Measurements from ENCODE around the gene KLHL6. TPM values are rescaled to one million over a fixed set of nuclear protein-coding genes. Genes with fewer than 3 reads are reported as not detected.
"Not testable (repeated sequence)": the region's sequence is repeated elsewhere in the genome, so short reads cannot be mapped to it uniquely, and the experiment has no call there.

KLHL6 gene
- total RNA-seq, 2 experiments from 2014 or later, result 27.4 to 27.8 TPM

DNA sequence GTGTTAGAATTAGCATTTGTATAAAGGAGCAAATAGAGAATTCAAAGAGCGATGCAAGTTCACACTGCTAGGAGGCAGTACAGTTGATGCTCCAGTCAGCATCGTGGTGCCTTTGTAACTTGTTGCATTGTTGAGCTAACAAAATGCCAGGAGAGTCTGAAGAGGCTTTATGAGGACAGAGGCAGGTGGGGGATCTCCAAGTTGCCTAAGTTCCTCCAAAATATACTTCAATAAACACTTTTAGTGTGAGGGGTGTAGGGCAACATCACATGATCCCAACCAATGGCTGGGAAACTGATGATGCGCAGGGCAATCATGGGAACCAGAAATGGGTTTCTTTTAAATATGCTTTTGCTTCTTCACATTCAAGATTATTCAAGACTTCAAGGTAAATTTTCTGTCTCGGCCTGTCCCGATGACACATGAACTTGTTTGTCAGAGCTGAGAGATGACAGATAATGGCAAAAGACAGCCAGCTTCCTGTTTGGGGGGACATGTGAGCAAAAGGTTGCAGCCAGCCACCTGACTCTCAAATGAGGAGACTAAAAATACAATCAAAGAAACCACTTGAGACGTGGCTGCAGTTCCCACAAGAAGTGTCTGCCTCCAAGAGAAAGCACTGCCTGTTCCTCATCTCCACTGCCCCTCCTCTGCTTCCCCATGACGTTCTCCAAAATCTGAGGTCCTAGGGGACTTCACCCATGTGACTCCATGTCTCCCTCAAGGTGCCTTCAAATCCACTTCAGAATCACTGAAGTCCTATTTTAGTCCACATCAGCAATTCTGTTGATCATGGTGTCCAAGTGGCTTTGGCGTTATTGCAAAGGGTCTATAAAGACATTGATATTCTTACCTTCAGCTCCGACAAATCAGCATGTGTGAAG lies 39.3 kb downstream of the KLHL6 start:
- H3K4me3 Mint-ChIP-seq, result peak overlapping the region; percentile 46
- ChIA-PET POLR2A (interaction anchor here (0.6 to 2.1 kb wide), 4 partner anchors 11 to 119 kb away, joined by 3 to 8 read pairs (median 4); partner anchors contain the start of genes KLHL24 and KLHL6), CTCF (interaction anchor here (0.9 to 2.6 kb wide), 10 partner anchors 10 to 121 kb away, joined by 3 to 15 read pairs (median 4); no protein-coding TSS in a partner anchor)
- no peaks in the 10 kb centered on the region for H3K27me3 Mint-ChIP-seq (ENCODE audit: low read depth)
- H3K27ac Mint-ChIP-seq, result peak overlapping the region; percentile 84
- no peaks in the 10 kb centered on the region for H3K9me3 Mint-ChIP-seq (ENCODE audit: insufficient read depth)
- H3K4me1 Mint-ChIP-seq (ENCODE audit: low read depth), result peaks cover 73% of the 10 kb centered on the region
- DNase-seq (peak; percentile 82), ATAC-seq (peak; percentile 76)
- H3K36me3 Mint-ChIP-seq (ENCODE audit: low read depth), result peaks cover 43% of the 10 kb centered on the region

DNA sequence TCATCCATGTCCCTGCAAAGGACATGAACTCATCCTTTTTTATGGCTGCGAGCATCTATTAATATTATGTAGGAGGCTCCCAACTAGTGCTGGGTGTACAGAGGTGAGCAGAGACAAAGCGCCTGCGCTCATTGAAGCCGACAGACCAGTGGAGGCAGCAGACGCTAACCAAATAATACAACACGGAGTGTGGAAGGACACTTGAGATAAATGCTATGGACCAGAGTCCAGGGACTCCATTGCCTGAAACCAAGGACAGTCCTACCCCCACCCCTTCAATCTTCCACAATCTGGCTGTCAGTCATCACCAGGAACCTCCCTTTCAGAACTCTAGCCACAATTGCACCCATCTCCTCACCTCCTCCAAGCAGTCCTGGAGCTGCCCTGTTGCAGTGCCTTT lies 41.5 kb downstream of the KLHL6 start:
- no peak for DNase-seq
- ChIA-PET CTCF (interaction anchor here (1.1 to 1.2 kb wide), 2 partner anchors 46 to 79 kb away, joined by 3 to 5 read pairs; no protein-coding TSS in a partner anchor), POLR2A (interaction anchor here (1.3 kb wide), 1 partner anchor 42 kb away, joined by 4 read pairs; the partner anchor contains the start of gene KLHL6)
- peak overlapping the region; percentile 83 for H3K27ac Mint-ChIP-seq
- no peaks in the 10 kb centered on the region for H3K27me3 Mint-ChIP-seq (ENCODE audit: low read depth)
- no peak for ATAC-seq
- peak overlapping the region; percentile 2 for H3K4me3 Mint-ChIP-seq
- H3K36me3 Mint-ChIP-seq (ENCODE audit: low read depth), result peaks cover 40% of the 10 kb centered on the region
- H3K4me1 Mint-ChIP-seq (ENCODE audit: low read depth), result peaks cover 63% of the 10 kb centered on the region
- no peaks in the 10 kb centered on the region for H3K9me3 Mint-ChIP-seq (ENCODE audit: insufficient read depth)

DNA sequence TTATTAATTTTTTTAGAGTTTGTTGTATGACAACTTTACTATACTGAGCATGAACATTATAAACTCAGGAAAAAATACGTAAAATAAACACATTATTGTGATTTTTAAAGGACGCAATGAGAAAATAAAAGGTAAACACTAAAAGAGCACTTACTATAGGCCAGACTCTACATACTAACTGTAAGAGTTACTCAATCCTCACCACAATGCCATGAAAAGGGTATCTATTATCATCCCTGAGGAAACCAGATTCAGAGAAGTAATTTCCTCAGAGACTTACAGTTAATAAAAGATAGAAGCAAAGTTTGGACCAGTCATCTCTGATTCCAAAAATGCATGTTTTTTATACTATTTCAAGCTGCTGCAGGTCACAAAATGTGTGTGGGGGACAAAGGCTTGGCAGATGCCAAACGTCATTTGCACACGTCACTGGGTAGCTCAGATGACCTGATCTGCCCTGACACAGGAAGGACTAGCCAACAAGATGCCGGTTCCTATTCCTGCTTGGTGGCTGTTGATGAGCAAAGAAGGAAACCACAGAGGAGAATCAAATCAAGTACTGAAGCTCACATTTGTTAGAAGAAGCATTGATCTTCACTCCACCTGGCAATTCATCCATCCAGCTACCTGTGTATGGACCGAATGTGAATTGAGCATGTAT lies 42.3 kb downstream of the KLHL6 start:
- CTCF ChIA-PET, result interaction anchor here (0.7 to 1.2 kb wide), 5 partner anchors 14 to 80 kb away, joined by 3 to 5 read pairs (median 3); no protein-coding TSS in a partner anchor
- Mint-ChIP-seq H3K4me1 (ENCODE audit: low read depth) (peaks cover 54% of the 10 kb centered on the region), H3K9me3 (ENCODE audit: insufficient read depth) (no peaks in the 10 kb centered on the region), H3K36me3 (ENCODE audit: low read depth) (peaks cover 39% of the 10 kb centered on the region), H3K27ac (peak overlapping the region; percentile 83), H3K4me3 (peak overlapping the region; percentile 2), H3K27me3 (ENCODE audit: low read depth) (no peaks in the 10 kb centered on the region)
- ATAC-seq (peak; percentile 67), DNase-seq (peak; percentile 79)
- POLR2A ChIA-PET, result interaction anchor here (0.6 to 1.3 kb wide), 5 partner anchors 14 to 1044 kb away, joined by 3 to 6 read pairs (median 4); partner anchors contain the start of genes KLHL6 and YEATS2

DNA sequence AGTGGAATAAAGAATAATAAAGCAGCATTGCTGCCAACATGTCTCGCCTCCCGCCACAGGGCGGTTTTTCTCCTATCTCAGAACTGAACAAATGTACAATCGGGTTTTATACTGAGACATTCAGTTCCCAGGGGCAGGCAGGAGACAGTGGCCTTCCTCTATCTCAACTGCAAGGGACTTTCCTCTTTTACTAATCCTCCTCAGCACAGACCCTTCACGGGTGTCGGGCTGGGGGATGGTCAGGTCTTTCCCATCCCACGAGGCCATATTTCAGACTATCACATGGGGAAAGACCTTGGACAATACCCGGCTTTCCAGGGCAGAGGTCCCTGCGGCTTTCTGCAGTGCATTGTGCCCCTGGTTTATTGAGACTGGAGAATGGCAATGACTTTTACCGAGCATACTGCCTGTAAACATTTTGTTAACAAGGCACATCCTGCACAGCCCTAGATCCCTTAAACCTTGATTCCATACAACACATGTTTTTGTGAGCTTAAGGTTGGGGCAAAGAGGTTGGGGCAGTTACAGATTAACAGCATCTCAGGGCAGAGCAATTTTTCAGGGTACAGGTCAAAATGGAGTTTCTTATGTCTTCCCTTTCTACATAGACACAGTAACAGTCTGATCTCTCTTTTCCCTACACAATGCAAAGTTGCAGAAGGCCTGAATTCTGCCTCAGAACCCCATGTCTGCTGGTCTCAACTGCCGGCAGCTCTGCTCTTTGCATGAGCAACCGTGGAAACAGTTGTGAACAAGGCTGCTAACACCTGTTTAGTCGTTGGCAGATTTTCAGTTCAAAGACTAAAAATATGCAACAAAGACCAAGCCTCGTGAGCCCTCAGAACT lies 44.0 kb downstream of the KLHL6 start:
- CTCF ChIA-PET; H3K27me3 Mint-ChIP-seq (ENCODE audit: low read depth); POLR2A ChIA-PET; H3K4me3 Mint-ChIP-seq; ATAC-seq; H3K9me3 Mint-ChIP-seq (ENCODE audit: insufficient read depth); DNase-seq: not testable (repeated sequence)
- H3K4me1 Mint-ChIP-seq (ENCODE audit: low read depth), result peaks cover 44% of the 10 kb centered on the region
- H3K36me3 Mint-ChIP-seq (ENCODE audit: low read depth), result peaks cover 44% of the 10 kb centered on the region
- H3K27ac Mint-ChIP-seq, result peak overlapping the region; percentile 66

DNA sequence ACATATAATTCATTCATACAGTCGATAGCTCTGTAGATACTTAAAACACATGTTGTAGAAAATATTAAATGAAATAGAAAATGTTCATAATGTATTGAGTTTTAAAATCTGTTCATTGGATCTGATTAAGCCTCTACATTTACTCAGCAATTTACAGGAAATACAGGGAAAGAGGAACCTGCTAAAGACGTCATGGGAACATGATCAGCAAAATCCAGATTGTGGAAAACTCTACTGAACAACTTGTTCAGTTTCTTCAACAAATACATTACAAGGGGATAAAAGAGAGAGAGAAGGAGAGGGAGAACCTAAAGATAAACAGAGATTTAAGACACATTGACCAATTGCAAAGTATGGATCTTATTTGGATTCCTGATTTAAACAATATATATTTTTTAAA lies 46.7 kb downstream of the KLHL6 start:
- Mint-ChIP-seq H3K4me3 (no peak overlapping the region), H3K36me3 (ENCODE audit: low read depth) (peaks cover 49% of the 10 kb centered on the region), H3K4me1 (ENCODE audit: low read depth) (peaks cover 21% of the 10 kb centered on the region), H3K27ac (no peak overlapping the region), H3K27me3 (ENCODE audit: low read depth) (no peaks in the 10 kb centered on the region), H3K9me3 (ENCODE audit: insufficient read depth) (no peaks in the 10 kb centered on the region)
- no peak for DNase-seq
- ChIA-PET CTCF (no interaction called here), POLR2A (no interaction called here)
- ATAC-seq, result no peak

DNA sequence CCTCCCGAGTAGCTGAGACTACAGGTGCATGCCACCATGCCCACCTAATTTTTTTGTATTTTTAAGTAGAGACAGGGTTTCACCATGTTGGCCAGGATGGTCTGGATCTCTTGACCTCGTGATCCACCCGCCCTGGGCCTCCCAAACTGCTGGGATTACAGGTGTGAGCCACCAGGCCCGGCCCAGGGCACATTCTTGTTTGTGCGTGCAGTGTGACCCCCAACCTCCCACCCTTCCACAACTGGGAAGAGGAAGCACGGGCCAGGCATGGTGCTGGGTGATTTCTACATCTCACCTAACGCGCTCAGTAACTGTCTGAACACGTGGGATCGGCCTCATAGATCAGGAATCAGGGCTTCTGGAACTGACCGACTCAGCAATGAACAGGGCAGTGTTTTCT lies 48.0 kb downstream of the KLHL6 start:
- H3K9me3 Mint-ChIP-seq (ENCODE audit: insufficient read depth), result no peaks in the 10 kb centered on the region
- ChIA-PET CTCF (no interaction called here), POLR2A (no interaction called here)
- peaks cover 10% of the 10 kb centered on the region for H3K4me1 Mint-ChIP-seq (ENCODE audit: low read depth)
- no peak overlapping the region for H3K27ac Mint-ChIP-seq
- H3K36me3 Mint-ChIP-seq (ENCODE audit: low read depth), result peaks cover 56% of the 10 kb centered on the region
- DNase-seq, result no peak
- no peak for ATAC-seq
- no peak overlapping the region for H3K4me3 Mint-ChIP-seq
- no peaks in the 10 kb centered on the region for H3K27me3 Mint-ChIP-seq (ENCODE audit: low read depth)

DNA sequence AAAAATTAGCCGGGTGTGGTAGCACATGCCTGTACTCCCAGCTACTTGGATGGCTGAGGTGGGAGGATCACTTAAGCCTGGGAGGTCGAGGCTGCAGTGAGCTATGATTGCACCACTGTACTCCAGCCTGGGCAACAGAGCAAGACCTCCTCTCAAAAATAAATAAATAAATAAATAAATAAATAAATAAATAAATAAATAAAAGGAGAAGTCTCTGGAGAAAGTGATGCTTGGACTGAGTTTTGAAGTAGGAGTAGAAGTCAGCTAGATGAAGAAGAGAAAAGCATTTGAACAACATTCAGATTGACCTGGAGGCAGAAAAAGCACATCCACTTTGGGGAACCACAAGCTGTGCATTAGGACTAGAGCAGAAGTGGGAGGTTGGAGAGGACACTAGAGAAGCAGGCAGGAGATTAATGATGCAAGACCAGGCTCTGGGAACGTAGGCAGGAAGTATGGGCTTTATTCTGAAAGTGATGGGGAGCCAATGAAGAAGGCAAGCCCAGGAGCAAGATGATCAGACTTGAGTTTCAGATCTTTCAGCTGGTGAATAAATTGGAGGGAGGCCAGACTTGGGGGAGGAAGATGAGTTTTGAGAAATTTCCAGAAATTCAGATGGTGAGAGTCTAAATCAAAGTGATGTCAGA lies 48.7 kb downstream of the KLHL6 start:
- Mint-ChIP-seq H3K36me3 (ENCODE audit: low read depth) (peaks cover 57% of the 10 kb centered on the region), H3K9me3 (ENCODE audit: insufficient read depth) (no peaks in the 10 kb centered on the region), H3K4me1 (ENCODE audit: low read depth) (peaks cover 7% of the 10 kb centered on the region), H3K27ac (no peak overlapping the region), H3K4me3 (no peak overlapping the region), H3K27me3 (ENCODE audit: low read depth) (no peaks in the 10 kb centered on the region)
- ChIA-PET CTCF (interaction anchor here (1.0 kb wide), 1 partner anchor 9 kb away, joined by 4 read pairs; no protein-coding TSS in a partner anchor), POLR2A (no interaction called here)
- ATAC-seq, result no peak
- DNase-seq, result no peak

DNA sequence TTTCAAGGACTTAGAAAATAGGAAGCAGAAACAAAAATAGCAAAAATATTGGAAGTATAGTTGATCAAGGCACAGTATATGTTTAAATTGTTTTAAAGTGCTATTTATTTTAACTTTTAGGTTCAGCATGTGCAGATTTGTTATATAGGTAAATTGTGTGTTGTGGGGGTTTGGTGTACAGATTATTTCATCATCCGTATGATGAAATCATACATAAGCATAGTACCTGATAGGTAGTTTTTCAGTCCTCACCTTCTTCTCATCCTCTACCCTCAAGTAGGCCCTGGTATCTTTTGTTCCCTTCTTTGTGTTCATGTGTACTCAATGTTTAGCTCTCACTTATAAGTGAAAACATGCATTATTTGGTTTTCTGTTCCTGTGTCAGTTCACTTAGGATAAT lies 50.9 kb downstream of the KLHL6 start:
- peaks cover 67% of the 10 kb centered on the region for H3K36me3 Mint-ChIP-seq (ENCODE audit: low read depth)
- POLR2A ChIA-PET, result no interaction called here

DNA sequence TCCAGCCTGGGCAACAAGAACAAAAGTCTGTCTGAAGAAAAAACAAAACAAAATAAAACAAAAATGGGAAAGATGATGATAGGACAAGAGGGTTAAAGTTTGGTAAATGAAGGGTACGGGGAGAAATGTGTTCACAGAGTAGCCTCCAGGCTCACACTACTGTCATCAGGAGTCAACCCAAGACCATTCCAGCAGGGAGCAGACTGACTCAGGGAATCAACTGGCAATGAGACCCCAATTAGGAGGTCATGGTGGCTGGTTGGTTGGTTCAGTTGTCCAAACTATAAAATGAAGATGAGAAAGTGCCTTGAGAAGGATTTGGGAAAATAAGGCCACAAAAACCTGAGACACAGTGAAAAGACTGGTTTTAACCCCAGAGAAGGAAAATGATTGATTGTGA lies 51.8 kb downstream of the KLHL6 start:
- Mint-ChIP-seq H3K36me3 (ENCODE audit: low read depth) (peaks cover 70% of the 10 kb centered on the region), H3K27me3 (ENCODE audit: low read depth) (no peaks in the 10 kb centered on the region), H3K27ac (no peak overlapping the region)

More for the DNA sequence above, 50.9 kb downstream of the KLHL6 start:
- CTCF ChIA-PET, result interaction anchor here (1.5 kb wide), 1 partner anchor 12 kb away, joined by 3 read pairs; no protein-coding TSS in a partner anchor
- no peaks in the 10 kb centered on the region for H3K27me3 Mint-ChIP-seq (ENCODE audit: low read depth)
- peaks cover 4% of the 10 kb centered on the region for H3K4me1 Mint-ChIP-seq (ENCODE audit: low read depth)
- DNase-seq (no peak), ATAC-seq (no peak)
- H3K4me3 Mint-ChIP-seq, result no peak overlapping the region
- H3K9me3 Mint-ChIP-seq (ENCODE audit: insufficient read depth), result no peaks in the 10 kb centered on the region
- H3K27ac Mint-ChIP-seq, result no peak overlapping the region

DNA sequence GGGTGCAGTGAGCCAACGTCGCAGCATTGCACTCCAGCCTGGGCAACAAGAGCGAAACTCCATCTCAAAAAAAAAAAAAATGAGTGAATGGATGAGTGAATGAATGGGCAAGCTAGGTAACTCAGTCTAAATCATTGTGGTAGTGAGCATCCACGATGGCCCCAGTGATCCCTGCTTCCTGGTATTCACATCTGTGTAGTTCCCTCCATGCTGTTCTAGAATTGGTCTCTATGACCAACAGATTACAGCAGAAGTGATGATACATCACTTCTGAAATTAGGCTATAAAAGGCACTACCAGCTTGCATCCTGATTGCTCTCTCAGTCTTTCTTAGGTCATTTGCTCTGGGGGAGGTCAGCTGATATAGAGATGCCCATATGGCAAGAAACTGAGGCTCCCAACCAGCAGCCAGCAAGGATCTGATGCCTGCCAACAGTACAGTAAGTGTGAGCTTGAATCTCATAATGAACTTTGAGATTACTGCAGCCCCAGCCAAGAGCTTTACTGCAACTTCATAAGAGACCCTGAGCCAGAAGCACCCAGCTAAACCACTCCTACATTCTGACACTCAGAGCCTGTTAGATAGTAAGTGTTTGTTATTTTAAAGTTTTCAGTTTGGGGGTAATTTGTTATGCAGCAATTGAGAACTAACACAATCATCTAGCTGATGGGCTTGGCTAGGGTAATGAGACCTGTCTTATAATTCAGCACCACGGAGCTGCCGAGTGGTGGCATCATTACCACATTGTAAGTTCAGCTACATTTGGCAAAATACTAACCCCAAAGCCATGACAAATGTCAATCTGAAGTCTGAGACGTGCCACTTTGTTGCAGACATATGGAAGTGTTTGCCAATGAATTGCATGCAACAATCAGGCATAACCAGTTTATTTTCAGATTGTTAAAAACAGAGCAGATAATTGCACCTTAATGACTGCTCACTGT lies 53.0 kb downstream of the KLHL6 start:
- Mint-ChIP-seq H3K36me3 (ENCODE audit: low read depth) (peaks cover 62% of the 10 kb centered on the region), H3K9me3 (ENCODE audit: insufficient read depth) (no peaks in the 10 kb centered on the region), H3K4me1 (ENCODE audit: low read depth) (peaks cover 4% of the 10 kb centered on the region), H3K27me3 (ENCODE audit: low read depth) (no peaks in the 10 kb centered on the region), H3K27ac (peak overlapping the region; percentile 19), H3K4me3 (no peak overlapping the region)
- POLR2A ChIA-PET, result no interaction called here
- CTCF ChIA-PET, result interaction anchor here (1.0 to 1.1 kb wide), 2 partner anchors 33 to 34 kb away, joined by 3 to 4 read pairs; no protein-coding TSS in a partner anchor
- no peak for DNase-seq
- ATAC-seq, result no peak

More for the DNA sequence above, 51.8 kb downstream of the KLHL6 start:
- Mint-ChIP-seq H3K4me3 (no peak overlapping the region), H3K9me3 (ENCODE audit: insufficient read depth) (no peaks in the 10 kb centered on the region), H3K4me1 (ENCODE audit: low read depth) (peaks cover 4% of the 10 kb centered on the region)
- ATAC-seq (no peak), DNase-seq (no peak)
- ChIA-PET CTCF (interaction anchor here (1.5 kb wide), 1 partner anchor 11 kb away, joined by 3 read pairs; no protein-coding TSS in a partner anchor), POLR2A (no interaction called here)
